Measurements from ENCODE around the gene LRP6. TPM values are rescaled to one million over a fixed set of nuclear protein-coding genes. Genes with fewer than 3 reads are reported as not detected.

LRP6 gene
- total RNA-seq, 1 donor from 2014 or later, result 70.0 TPM

GRCh38 chr12:12180136-12180535, 86.7 kb downstream of the LRP6 start:
- H3K36me3 ChIP-seq, result no peaks in the 10 kb centered on the region
- intact Hi-C loops (cut with DNase I), result no loop called here
- H3K4me1 ChIP-seq, result peaks cover 10 to 38% of the 10 kb centered on the region in 2 donors
- no peak for DNase-seq (ENCODE audit: low spot score in 2 of 2)
- H3K4me3 ChIP-seq, result no peak overlapping the region
- no peaks in the 10 kb centered on the region for H3K27me3 ChIP-seq
- TF ChIP-seq CTCF (IDR thresholded peaks at IDR 0.05), result no peak
- peak overlapping the region; percentile 52 to 53 for H3K27ac ChIP-seq
- no peaks in the 10 kb centered on the region for H3K9me3 ChIP-seq

GRCh38 chr12:12178559-12178958, 88.3 kb downstream of the LRP6 start:
- no peak overlapping the region for H3K4me3 ChIP-seq
- H3K36me3 ChIP-seq, result no peaks in the 10 kb centered on the region
- H3K27ac ChIP-seq, result peak overlapping the region in 1 of 2 donors; percentile 49
- no peak for TF ChIP-seq CTCF (IDR thresholded peaks at IDR 0.05)
- peaks cover 10 to 40% of the 10 kb centered on the region in 2 donors for H3K4me1 ChIP-seq
- intact Hi-C loops (cut with DNase I), result loop anchor here (10.0 kb wide), 1 partner anchor 146 kb away; no protein-coding TSS in a partner anchor
- DNase-seq (ENCODE audit: low spot score in 2 of 2), result no peak
- no peaks in the 10 kb centered on the region for H3K9me3 ChIP-seq
- no peaks in the 10 kb centered on the region for H3K27me3 ChIP-seq

GRCh38 chr12:12176402-12176801, 90.4 kb downstream of the LRP6 start:
- intact Hi-C loops (cut with DNase I), result loop anchor here (10.0 kb wide), 1 partner anchor 148 kb away; no protein-coding TSS in a partner anchor
- Histone ChIP-seq H3K27me3 (no peaks in the 10 kb centered on the region), H3K9me3 (no peaks in the 10 kb centered on the region), H3K4me1 (peaks cover 10 to 24% of the 10 kb centered on the region in 2 donors), H3K4me3 (no peak overlapping the region), H3K36me3 (no peaks in the 10 kb centered on the region), H3K27ac (no peak overlapping the region)
- no peak for TF ChIP-seq CTCF (IDR thresholded peaks at IDR 0.05)
- no peak for DNase-seq (ENCODE audit: low spot score in 2 of 2)

GRCh38 chr12:12171991-12172511, 94.8 kb downstream of the LRP6 start:
- H3K27ac ChIP-seq, result peak overlapping the region in 1 of 2 donors; percentile 2
- H3K36me3 ChIP-seq, result no peaks in the 10 kb centered on the region
- peaks cover 0 to 4% of the 10 kb centered on the region in 2 donors for H3K4me1 ChIP-seq
- DNase-seq (ENCODE audit: low spot score in 2 of 2), result no peak
- H3K9me3 ChIP-seq, result no peaks in the 10 kb centered on the region
- H3K27me3 ChIP-seq, result no peaks in the 10 kb centered on the region
- H3K4me3 ChIP-seq, result no peak overlapping the region
- intact Hi-C loops (cut with DNase I), result loop anchor here (10.0 kb wide), 1 partner anchor 153 kb away; no protein-coding TSS in a partner anchor
- TF ChIP-seq CTCF (IDR thresholded peaks at IDR 0.05), result no peak

- Histone ChIP-seq H3K4me1 (no peaks in the 10 kb centered on the region), H3K36me3 (peaks cover 0 to 6% of the 10 kb centered on the region in 2 donors), H3K27ac (no peak overlapping the region), H3K4me3 (no peak overlapping the region), H3K27me3 (no peaks in the 10 kb centered on the region), H3K9me3 (no peaks in the 10 kb centered on the region)
- no peak for DNase-seq (ENCODE audit: low spot score in 2 of 2)
- intact Hi-C loops (cut with DNase I), result no loop called here
- no peak for TF ChIP-seq CTCF (IDR thresholded peaks at IDR 0.05)
These were observed 99.0 kb downstream of the LRP6 start for GRCh38 chr12:12167847-12168246.

Measured in ascending aorta (tissue), 2 donors.